Epithelial cell of prostate (primary cell): ENCODE measurements around the gene ABCA7.

Experiments used
- DNase-seq: peaks from one replicate; pipeline ENCODE4 v3.0.0-alpha.2; 2011; ENCODE audit warnings: low read depth, low spot score
- H3K27ac ChIP-seq: fragments of 450-650 bp; 2 replicates; pipeline ENCODE4 v1.5.1; 2017; ENCODE audit warnings: mild to moderate bottlenecking

Gene ABCA7

GRCh38 chr19:1052349-1052975 is 12.6 kb downstream of the ABCA7 start:
- no peak for DNase-seq
- H3K27ac ChIP-seq = no peak overlapping the region

DNA sequence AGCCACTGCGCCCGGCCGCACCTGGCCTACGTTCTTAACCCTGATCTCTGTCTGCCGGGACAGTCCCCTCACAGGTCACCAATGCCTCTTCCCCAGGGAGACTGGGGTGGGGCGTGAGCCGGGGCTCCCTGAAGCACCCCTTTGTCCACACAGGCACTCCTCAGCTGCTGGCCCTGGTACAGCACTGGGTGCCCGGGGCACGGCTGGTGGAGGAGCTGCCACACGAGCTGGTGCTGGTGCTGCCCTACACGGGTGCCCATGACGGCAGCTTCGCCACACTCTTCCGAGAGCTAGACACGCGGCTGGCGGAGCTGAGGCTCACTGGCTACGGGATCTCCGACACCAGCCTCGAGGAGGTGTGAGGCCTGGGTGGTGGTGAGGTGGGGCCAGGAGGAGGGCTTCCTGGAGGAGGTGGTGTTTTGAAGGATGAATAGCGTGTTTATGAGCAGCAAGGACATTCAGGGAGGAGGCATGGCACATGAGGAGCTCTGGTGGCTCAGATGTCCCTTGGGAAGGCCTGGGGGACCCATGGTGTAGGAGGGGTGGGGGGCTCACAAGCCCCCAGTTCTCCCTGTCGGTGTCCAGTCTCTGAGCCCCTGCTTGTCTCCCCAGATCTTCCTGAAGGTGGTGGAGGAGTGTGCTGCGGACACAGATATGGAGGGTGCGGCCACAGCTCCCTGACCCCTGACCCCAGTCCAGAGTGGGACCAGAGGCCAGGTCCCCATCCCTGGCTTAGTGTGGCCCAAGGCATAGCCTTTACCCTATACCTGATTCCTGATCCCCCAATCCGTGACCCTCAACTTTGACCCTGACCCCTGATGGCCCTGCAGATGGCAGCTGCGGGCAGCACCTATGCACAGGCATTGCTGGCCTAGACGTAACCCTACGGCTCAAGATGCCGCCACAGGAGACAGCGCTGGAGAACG is 13.5 kb downstream of the ABCA7 start:
- H3K27ac ChIP-seq = no peak overlapping the region
- DNase-seq = no peak

DNA sequence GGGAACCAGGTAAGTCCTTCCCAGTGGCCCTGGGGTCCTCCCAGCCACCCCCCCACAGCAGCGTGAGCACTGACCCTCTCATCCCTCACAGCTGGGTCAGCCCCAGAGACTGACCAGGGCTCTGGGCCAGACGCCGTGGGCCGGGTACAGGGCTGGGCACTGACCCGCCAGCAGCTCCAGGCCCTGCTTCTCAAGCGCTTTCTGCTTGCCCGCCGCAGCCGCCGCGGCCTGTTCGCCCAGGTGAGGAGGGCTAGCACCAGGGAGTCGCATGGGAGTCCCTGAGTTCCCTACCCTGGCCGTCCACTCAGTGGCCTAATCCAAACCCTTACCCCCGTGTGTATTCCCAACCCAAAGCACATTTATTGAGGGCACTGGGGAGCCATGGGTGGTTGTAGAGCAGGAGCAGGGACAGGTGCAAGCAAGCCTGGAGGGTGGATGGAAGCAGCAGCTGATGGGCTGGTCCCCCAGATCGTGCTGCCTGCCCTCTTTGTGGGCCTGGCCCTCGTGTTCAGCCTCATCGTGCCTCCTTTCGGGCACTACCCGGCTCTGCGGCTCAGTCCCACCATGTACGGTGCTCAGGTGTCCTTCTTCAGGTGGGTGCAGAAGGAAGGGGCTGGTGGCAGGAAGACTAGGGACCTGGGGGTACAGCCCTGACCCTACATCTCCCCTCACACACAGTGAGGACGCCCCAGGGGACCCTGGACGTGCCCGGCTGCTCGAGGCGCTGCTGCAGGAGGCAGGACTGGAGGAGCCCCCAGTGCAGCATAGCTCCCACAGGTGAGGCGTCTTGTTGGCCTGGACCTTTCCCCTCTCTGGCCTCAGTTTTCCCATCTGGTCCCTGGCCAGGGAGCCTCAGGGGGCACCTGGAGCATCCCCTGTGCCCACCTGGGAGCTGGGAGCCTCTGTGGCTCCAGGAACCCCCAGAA is 14.5 kb downstream of the ABCA7 start:
- H3K27ac ChIP-seq = no peak overlapping the region
- DNase-seq = no peak

DNA sequence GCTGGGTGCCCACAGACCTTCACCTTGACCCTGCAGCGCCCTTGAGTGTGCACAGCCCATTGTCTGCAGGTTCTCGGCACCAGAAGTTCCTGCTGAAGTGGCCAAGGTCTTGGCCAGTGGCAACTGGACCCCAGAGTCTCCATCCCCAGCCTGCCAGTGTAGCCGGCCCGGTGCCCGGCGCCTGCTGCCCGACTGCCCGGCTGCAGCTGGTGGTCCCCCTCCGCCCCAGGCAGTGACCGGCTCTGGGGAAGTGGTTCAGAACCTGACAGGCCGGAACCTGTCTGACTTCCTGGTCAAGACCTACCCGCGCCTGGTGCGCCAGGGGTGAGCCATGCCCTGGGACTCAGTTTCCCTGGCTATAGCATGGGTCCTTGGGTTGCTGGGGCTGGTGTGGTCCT is 15.1 kb downstream of the ABCA7 start:
- no peak overlapping the region for H3K27ac ChIP-seq
- DNase-seq = no peak

GRCh38 chr19:1055886-1056620 is 16.1 kb downstream of the ABCA7 start:
- DNase-seq = no peak
- no peak overlapping the region for H3K27ac ChIP-seq

- H3K27ac ChIP-seq = no peak overlapping the region
- no peak for DNase-seq
Measured at GRCh38 chr19:1057176-1057855, 17.4 kb downstream of the ABCA7 start.

GRCh38 chr19:1058112-1058511 is 18.2 kb downstream of the ABCA7 start:
- DNase-seq = no peak
- no peak overlapping the region for H3K27ac ChIP-seq

GRCh38 chr19:1060689-1061088 is 20.8 kb downstream of the ABCA7 start:
- no peak for DNase-seq
- H3K27ac ChIP-seq = no peak overlapping the region

GRCh38 chr19:1061987-1062386 is 22.1 kb downstream of the ABCA7 start:
- H3K27ac ChIP-seq = no peak overlapping the region
- DNase-seq = no peak

DNA sequence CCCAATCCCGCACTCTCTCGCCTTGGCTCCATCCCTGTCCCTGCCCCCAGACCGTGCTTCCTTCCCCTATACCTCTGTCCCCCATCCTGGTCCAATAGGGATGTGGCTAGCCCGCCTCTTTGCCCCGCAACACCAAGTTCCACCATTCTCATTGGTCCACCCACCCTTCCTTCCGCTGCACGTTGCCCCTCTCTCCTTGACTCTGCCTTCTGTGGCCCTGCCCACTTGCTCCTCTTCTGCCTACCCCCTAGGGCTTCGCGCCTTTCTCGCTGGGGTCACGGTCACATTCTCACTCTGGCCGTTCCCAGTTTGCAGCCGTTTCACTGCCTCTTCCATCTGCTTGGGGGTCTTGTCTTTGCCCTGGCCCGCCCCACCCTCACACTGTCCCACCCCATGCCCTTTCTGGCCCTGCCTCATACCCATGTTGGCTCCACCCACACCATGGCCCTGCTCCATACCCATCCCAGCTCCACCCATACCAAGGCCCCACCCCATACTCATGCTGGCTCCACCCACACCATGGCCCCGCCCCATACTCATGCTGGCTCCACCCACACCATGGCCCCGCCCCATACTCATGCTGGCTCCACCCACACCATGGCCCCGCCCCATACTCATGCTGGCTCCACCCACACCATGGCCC is 22.6 kb downstream of the ABCA7 start:
- H3K27ac ChIP-seq = no peak overlapping the region
- no peak for DNase-seq

DNA sequence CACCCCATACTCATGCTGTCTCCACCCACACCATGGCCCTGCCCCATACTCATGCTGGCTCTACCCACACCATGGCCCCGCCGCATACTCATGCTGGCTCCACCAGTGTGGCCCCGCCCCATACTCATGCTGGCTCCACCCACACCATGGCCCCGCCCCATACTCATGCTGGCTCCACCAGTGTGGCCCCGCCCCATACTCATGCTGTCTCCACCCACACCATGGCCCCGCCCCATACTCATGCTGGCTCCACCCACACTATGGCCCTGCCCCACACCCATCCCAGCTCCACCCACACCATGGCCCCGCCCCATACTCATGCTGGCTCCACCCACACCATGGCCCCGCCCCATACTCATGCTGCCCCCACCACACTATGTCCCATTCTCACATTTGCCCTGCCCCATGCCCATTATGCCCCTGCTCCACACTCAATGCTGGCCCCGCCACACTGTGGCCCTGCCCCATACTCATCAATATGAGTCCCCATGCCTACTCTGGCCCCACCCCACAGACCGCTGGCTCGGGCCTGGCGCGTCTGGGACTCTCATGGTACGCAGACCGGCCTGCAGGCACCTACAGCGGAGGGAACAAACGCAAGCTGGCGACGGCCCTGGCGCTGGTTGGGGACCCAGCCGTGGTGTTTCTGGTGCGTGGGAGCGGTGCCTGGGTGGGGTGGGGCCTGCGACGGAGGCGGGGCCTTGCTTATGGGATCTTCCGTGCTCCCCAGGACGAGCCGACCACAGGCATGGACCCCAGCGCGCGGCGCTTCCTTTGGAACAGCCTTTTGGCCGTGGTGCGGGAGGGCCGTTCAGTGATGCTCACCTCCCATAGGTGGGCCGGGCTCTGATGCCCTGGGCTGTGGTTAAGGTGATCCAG is 23.4 kb downstream of the ABCA7 start:
- H3K27ac ChIP-seq = no peak overlapping the region
- DNase-seq = no peak

DNA sequence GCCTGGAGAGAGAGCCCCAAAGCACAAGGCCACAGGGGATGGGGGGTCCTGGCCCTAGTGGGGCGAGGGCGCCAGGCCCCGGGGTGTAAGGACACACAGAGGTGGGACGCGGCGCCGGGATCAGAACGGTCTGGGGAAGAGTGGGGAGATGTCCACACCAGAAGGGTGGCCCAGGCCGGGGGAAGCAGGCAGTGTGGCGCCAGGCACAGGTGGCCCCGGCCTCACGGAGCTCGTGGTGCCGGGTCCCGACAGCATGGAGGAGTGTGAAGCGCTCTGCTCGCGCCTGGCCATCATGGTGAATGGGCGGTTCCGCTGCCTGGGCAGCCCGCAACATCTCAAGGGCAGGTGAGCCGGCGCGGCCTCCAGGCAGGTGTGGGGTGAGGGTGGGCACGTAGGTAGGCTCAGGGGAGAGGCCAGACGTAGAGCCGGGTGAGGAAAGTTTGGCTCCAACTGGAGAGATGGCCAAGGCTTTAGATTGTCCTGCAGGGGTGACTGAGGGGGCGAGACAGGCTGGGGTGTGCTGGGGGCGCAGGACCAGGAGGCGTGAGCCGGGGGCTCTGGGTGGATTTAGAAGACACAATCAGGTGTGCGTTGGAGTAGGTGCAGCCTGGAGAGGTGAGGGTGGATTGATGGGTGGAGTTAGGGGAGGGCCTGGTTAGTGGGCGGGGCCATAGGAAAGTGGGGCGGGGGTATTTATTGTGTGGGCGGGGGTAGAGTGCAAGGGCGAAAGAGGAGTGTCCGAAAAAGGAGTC is 24.2 kb downstream of the ABCA7 start:
- no peak for DNase-seq
- no peak overlapping the region for H3K27ac ChIP-seq

- H3K27ac ChIP-seq = no peak overlapping the region
- no peak for DNase-seq
Measured at GRCh38 chr19:1064661-1065605, 25.0 kb downstream of the ABCA7 start.

DNA sequence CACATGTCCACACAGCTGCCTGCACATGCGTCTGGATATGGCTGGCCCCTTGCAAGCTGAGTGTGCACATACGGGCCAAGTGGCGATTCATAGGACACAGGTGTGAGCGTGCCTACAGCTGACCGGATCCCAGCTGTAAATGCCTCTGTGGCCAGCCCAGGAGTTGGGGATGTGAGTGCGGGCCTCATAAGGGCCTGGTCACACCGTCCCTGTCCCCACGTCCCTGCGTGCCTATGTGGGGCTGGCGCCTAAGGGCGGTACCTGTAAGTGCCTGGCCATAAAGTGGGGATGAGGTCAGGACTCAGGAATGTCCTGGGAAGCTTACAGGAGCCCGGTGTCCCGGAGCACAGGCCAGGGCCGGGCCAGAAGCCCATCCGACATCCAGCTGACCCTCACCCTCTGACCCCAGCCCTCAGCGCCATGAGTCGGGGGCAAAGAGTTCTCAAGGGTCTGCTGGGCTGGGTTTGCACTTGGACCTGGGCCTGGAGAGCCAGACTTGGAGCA is 25.8 kb downstream of the ABCA7 start:
- no peak for DNase-seq
- no peak overlapping the region for H3K27ac ChIP-seq

GRCh38 chr19:1066251-1066747 is 26.4 kb downstream of the ABCA7 start:
- no peak overlapping the region for H3K27ac ChIP-seq
- no peak for DNase-seq
